ENCODE results near the gene LTO1. TPM values are rescaled to one million over a fixed set of nuclear protein-coding genes. Genes with fewer than 3 reads are reported as not detected.

The LTO1 gene
- total RNA-seq, 1 donor from 2014 or later = 28.5 TPM

- no peaks in the 10 kb centered on the region for H3K9me3 Mint-ChIP-seq (ENCODE audit: low read depth)
- H3K36me3 Mint-ChIP-seq (ENCODE audit: insufficient read depth) = peaks cover 12% of the 10 kb centered on the region
- no peak overlapping the region for H3K4me3 Mint-ChIP-seq (ENCODE audit: low read depth)
- no peak for DNase-seq (ENCODE audit: low spot score, unreplicated experiment)
- no peak overlapping the region for H3K27ac Mint-ChIP-seq
- H3K27me3 Mint-ChIP-seq = no peaks in the 10 kb centered on the region
- TF ChIP-seq, protein P1, sequence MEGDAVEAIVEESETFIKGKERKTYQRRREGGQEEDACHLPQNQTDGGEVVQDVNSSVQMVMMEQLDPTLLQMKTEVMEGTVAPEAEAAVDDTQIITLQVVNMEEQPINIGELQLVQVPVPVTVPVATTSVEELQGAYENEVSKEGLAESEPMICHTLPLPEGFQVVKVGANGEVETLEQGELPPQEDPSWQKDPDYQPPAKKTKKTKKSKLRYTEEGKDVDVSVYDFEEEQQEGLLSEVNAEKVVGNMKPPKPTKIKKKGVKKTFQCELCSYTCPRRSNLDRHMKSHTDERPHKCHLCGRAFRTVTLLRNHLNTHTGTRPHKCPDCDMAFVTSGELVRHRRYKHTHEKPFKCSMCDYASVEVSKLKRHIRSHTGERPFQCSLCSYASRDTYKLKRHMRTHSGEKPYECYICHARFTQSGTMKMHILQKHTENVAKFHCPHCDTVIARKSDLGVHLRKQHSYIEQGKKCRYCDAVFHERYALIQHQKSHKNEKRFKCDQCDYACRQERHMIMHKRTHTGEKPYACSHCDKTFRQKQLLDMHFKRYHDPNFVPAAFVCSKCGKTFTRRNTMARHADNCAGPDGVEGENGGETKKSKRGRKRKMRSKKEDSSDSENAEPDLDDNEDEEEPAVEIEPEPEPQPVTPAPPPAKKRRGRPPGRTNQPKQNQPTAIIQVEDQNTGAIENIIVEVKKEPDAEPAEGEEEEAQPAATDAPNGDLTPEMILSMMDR (IDR thresholded peaks at IDR 0.05; ENCODE audit: unreplicated experiment) = no peak
- no peaks in the 10 kb centered on the region for H3K4me1 Mint-ChIP-seq (ENCODE audit: low read depth)
Observed at GRCh38 chr11:69666752-69667536, 8.2 kb downstream of the LTO1 start.

DNA sequence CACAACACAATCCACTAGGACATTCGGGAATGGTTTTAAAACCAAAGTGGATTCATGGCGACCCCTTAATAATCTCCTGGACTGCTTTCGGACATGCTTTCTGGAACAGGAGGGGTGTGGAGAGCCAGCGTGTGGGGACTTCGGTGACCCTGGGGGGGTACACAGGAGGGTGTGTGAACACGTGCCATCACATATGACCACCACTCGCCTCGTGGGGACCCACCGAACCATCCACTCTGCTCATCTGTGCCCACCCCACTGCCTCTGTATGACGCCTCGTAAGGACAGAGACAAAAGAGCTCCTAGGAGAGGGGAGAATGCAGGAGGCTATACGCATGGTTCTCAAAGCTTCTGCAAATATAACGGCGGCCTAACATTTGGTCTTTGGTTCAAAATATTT lies 8.9 kb downstream of the LTO1 start:
- H3K4me1 Mint-ChIP-seq (ENCODE audit: low read depth) = no peaks in the 10 kb centered on the region
- TF ChIP-seq, protein P1 (IDR thresholded peaks at IDR 0.05; ENCODE audit: unreplicated experiment) = no peak
- H3K27ac Mint-ChIP-seq = no peak overlapping the region
- no peaks in the 10 kb centered on the region for H3K9me3 Mint-ChIP-seq (ENCODE audit: low read depth)
- DNase-seq (ENCODE audit: low spot score, unreplicated experiment) = no peak
- H3K27me3 Mint-ChIP-seq = no peaks in the 10 kb centered on the region
- H3K36me3 Mint-ChIP-seq (ENCODE audit: insufficient read depth) = peaks cover 12% of the 10 kb centered on the region
- no peak overlapping the region for H3K4me3 Mint-ChIP-seq (ENCODE audit: low read depth)

GRCh38 chr11:69665669-69666068 lies 9.5 kb downstream of the LTO1 start:
- Mint-ChIP-seq H3K27me3 (no peaks in the 10 kb centered on the region), H3K4me1 (ENCODE audit: low read depth) (no peaks in the 10 kb centered on the region), H3K27ac (no peak overlapping the region), H3K9me3 (ENCODE audit: low read depth) (no peaks in the 10 kb centered on the region), H3K36me3 (ENCODE audit: insufficient read depth) (peaks cover 11% of the 10 kb centered on the region), H3K4me3 (ENCODE audit: low read depth) (no peak overlapping the region)
- DNase-seq (ENCODE audit: low spot score, unreplicated experiment) = no peak
- TF ChIP-seq, protein P1 (IDR thresholded peaks at IDR 0.05; ENCODE audit: unreplicated experiment) = no peak

DNA sequence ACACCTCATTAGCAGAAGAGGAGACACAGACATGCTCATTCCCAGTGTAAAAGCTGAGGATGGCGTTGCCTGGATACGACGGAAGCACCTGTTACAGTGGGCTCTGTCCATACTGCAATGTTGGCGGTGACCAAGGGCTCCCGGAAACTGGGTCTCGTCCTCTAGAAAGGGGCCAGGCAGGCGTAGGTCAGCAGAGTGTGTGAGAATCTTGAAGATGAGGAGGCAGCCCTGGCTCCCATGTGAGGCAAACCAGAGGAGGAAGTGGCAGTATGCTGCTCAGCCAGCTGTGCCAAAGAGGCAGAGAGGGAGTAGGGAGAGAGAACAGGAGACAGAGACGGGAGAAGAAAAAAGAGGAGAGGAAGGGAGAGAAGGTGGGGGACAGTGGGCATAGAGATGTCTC lies 10.3 kb downstream of the LTO1 start:
- Mint-ChIP-seq H3K4me1 (ENCODE audit: low read depth) (no peaks in the 10 kb centered on the region), H3K27ac (no peak overlapping the region), H3K4me3 (ENCODE audit: low read depth) (no peak overlapping the region), H3K36me3 (ENCODE audit: insufficient read depth) (peaks cover 7% of the 10 kb centered on the region), H3K27me3 (no peaks in the 10 kb centered on the region), H3K9me3 (ENCODE audit: low read depth) (no peaks in the 10 kb centered on the region)
- TF ChIP-seq, protein P1 (IDR thresholded peaks at IDR 0.05; ENCODE audit: unreplicated experiment) = no peak
- no peak for DNase-seq (ENCODE audit: low spot score, unreplicated experiment)

DNA sequence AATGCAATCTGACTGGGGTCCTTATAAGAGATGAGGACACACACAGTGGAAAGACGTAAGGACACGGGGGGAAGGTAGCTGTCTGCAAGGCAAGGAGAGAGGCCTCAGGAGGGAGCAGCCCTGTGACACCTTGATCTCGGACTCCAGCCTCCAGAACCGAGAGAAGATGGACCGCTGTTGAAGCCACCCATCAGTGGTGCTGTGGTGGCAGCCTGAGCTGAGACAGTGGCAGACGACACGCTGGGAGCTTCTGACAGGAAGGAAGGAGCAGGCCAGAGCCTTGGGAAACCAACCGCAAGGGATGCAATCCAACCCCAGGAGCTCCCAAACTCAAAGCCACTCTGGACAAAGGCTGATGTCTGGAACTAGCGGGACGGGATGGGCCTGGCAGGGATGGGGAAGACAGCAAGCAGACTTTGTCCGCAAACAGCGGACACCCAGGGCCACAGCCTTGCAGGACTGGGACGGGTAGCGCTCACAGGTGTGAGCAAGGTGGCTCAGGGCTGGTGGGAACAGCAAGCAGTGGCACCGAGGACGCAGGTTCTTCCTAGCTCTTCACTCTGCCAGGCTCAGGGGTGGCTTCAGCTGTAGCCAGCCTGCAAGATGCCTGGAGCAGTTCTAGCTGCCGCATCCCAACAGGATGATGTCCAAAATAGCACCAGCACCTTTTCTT lies 10.9 kb downstream of the LTO1 start:
- Mint-ChIP-seq H3K27ac (no peak overlapping the region), H3K27me3 (no peaks in the 10 kb centered on the region), H3K36me3 (ENCODE audit: insufficient read depth) (peaks cover 7% of the 10 kb centered on the region), H3K9me3 (ENCODE audit: low read depth) (no peaks in the 10 kb centered on the region), H3K4me1 (ENCODE audit: low read depth) (no peaks in the 10 kb centered on the region), H3K4me3 (ENCODE audit: low read depth) (no peak overlapping the region)
- no peak for DNase-seq (ENCODE audit: low spot score, unreplicated experiment)
- TF ChIP-seq, protein P1 (IDR thresholded peaks at IDR 0.05; ENCODE audit: unreplicated experiment) = no peak

Measured in progenitor cell of endocrine pancreas (in vitro differentiated cells).